ENCODE data around the gene PLSCR5. TPM values are rescaled to one million over a fixed set of nuclear protein-coding genes. Genes with fewer than 3 reads are reported as not detected.

PLSCR5 gene
- total and polyA plus RNA-seq, 2 donors (not counting 1 experiment from before 2014, with no cell fraction given), result not detected

DNA sequence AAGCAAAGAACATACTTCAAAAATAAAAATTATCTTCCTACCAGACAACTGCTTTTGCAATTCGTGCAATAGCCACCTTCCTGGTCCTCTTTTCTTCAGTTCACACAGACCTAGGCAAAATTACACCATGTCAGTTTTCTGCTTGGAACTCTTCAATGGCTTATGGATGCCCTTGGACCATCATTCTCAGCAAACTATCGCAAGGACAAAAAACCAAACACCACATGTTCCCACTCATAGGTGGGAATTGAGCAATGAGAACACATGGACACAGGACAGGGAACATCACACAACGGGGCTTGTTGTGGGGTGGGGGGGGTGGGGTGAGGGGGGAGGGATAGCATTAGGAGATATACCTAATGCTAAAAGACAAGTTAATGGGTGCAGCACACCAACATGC lies 29.2 kb upstream of the PLSCR5 start:
- Histone ChIP-seq H3K79me2 (ENCODE audit: control insufficient read depth, insufficient read depth, low read length) (no peaks in the 10 kb centered on the region), H3K9me3 (ENCODE audit: control insufficient read depth, insufficient read depth, low read depth, low read length) (no peaks in the 10 kb centered on the region), H3K4me2 (ENCODE audit: extremely low read depth, insufficient read depth, low read length) (no peak overlapping the region), H2AFZ (ENCODE audit: low read length) (no peak overlapping the region), H3K27ac (ENCODE audit: insufficient read depth, low read length) (no peak overlapping the region), H3K27me3 (ENCODE audit: control insufficient read depth, insufficient read depth, low read length) (no peaks in the 10 kb centered on the region), H3K4me1 (ENCODE audit: control insufficient read depth, extremely low read depth, insufficient read depth, low read length) (no peaks in the 10 kb centered on the region), H3K36me3 (ENCODE audit: control insufficient read depth, insufficient read depth, low read length) (no peaks in the 10 kb centered on the region), H4K20me1 (ENCODE audit: control insufficient read depth, extremely low read depth, insufficient read depth, low read length) (no peaks in the 10 kb centered on the region), H3K9ac (ENCODE audit: insufficient read depth, low read length) (no peak overlapping the region), H3K4me3 (replicated peaks in 1 of 4; ENCODE audit: control extremely low read depth in 1 of 4, insufficient read depth in 1 of 4, low read depth in 3 of 4, low read length in 4 of 4) (no peak overlapping the region)
- no peak for TF ChIP-seq EZH2 (IDR thresholded peaks at IDR 0.05; ENCODE audit: low read length, missing control alignments)
- TF ChIP-seq, protein P1, sequence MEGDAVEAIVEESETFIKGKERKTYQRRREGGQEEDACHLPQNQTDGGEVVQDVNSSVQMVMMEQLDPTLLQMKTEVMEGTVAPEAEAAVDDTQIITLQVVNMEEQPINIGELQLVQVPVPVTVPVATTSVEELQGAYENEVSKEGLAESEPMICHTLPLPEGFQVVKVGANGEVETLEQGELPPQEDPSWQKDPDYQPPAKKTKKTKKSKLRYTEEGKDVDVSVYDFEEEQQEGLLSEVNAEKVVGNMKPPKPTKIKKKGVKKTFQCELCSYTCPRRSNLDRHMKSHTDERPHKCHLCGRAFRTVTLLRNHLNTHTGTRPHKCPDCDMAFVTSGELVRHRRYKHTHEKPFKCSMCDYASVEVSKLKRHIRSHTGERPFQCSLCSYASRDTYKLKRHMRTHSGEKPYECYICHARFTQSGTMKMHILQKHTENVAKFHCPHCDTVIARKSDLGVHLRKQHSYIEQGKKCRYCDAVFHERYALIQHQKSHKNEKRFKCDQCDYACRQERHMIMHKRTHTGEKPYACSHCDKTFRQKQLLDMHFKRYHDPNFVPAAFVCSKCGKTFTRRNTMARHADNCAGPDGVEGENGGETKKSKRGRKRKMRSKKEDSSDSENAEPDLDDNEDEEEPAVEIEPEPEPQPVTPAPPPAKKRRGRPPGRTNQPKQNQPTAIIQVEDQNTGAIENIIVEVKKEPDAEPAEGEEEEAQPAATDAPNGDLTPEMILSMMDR (conservative IDR thresholded peaks at IDR 0.05 in 1 of 2, IDR thresholded peaks at IDR 0.05 in 1 of 2; ENCODE audit: low read depth in 1 of 2, low read length in 2 of 2), result no peak
- DNase-seq (ENCODE audit: low read depth in 2 of 2), result no peak

DNA sequence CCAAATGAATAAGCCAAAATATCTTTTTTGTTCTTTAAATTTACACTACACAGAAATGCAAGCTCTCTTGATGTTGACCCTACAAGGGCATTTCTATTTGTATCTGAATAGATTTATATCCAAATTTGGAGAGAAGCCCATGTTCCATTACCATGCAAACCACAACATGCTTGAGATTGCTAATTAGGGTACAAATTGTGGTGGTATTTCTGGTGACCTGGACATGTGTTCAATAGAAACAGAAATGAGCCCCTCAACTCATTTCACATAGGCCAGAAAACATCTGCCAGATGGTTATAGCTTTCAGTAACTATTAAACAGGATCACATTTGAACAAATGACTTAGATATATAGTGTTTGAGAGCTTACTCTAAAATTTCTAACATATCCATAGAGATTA lies 23.5 kb upstream of the PLSCR5 start:
- H3K4me2 ChIP-seq (ENCODE audit: extremely low read depth, insufficient read depth, low read length), result no peak overlapping the region
- DNase-seq (ENCODE audit: low read depth in 2 of 2), result no peak
- no peaks in the 10 kb centered on the region for H3K79me2 ChIP-seq (ENCODE audit: control insufficient read depth, insufficient read depth, low read length)
- no peak overlapping the region for H2AFZ ChIP-seq (ENCODE audit: low read length)
- H3K4me1 ChIP-seq (ENCODE audit: control insufficient read depth, extremely low read depth, insufficient read depth, low read length), result no peaks in the 10 kb centered on the region
- H3K36me3 ChIP-seq (ENCODE audit: control insufficient read depth, insufficient read depth, low read length), result no peaks in the 10 kb centered on the region
- H3K27me3 ChIP-seq (ENCODE audit: control insufficient read depth, insufficient read depth, low read length), result no peaks in the 10 kb centered on the region
- H4K20me1 ChIP-seq (ENCODE audit: control insufficient read depth, extremely low read depth, insufficient read depth, low read length), result no peaks in the 10 kb centered on the region
- no peak overlapping the region for H3K27ac ChIP-seq (ENCODE audit: insufficient read depth, low read length)
- TF ChIP-seq, protein P1 (conservative IDR thresholded peaks at IDR 0.05 in 1 of 2, IDR thresholded peaks at IDR 0.05 in 1 of 2; ENCODE audit: low read depth in 1 of 2, low read length in 2 of 2), result no peak
- no peak for TF ChIP-seq EZH2 (IDR thresholded peaks at IDR 0.05; ENCODE audit: low read length, missing control alignments)
- H3K9ac ChIP-seq (ENCODE audit: insufficient read depth, low read length), result no peak overlapping the region
- no peaks in the 10 kb centered on the region for H3K9me3 ChIP-seq (ENCODE audit: control insufficient read depth, insufficient read depth, low read depth, low read length)
- H3K4me3 ChIP-seq (replicated peaks in 1 of 4; ENCODE audit: control extremely low read depth in 1 of 4, insufficient read depth in 1 of 4, low read depth in 3 of 4, low read length in 4 of 4), result no peak overlapping the region

DNA sequence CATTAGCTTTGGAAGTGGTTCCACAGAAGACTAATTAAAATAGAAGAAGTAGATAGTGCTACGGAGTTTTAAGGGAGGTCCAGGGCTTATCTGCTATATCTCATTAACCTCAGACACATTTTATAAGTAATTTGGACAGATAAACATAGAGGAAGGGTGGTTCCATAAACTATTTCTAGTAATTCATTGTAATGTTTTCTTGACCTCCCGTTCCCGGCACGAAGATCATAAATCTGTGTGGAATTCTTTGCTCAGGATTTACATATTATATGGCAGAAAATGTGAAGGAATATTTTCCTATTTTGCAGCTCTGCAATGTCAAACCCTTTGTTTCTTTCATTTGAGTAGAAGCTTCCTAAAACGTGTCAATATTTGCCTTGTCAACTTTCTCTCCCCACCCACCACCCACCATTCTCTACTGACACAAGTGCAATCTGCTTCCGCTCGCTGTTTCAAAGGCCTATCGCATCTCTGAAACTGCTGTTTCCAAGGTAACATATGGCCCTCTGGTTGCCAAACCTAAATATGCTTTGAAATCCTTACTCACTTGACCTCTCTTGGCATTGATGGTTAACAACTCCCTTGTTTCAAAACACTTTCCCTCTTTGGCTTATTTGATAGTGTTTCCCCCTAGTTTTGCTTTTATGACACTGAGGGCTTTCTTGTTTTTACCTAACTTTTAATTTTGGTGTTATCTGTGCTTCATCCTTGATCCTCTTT lies 21.4 kb upstream of the PLSCR5 start:
- no peak for DNase-seq (ENCODE audit: low read depth in 2 of 2)
- Histone ChIP-seq H3K4me2 (ENCODE audit: extremely low read depth, insufficient read depth, low read length) (no peak overlapping the region), H3K9ac (ENCODE audit: insufficient read depth, low read length) (no peak overlapping the region), H3K79me2 (ENCODE audit: control insufficient read depth, insufficient read depth, low read length) (no peaks in the 10 kb centered on the region), H3K27me3 (ENCODE audit: control insufficient read depth, insufficient read depth, low read length) (no peaks in the 10 kb centered on the region), H3K27ac (ENCODE audit: insufficient read depth, low read length) (no peak overlapping the region), H3K4me1 (ENCODE audit: control insufficient read depth, extremely low read depth, insufficient read depth, low read length) (no peaks in the 10 kb centered on the region), H4K20me1 (ENCODE audit: control insufficient read depth, extremely low read depth, insufficient read depth, low read length) (no peaks in the 10 kb centered on the region), H3K36me3 (ENCODE audit: control insufficient read depth, insufficient read depth, low read length) (no peaks in the 10 kb centered on the region), H2AFZ (ENCODE audit: low read length) (peak overlapping the region; percentile 12), H3K4me3 (replicated peaks in 1 of 4; ENCODE audit: control extremely low read depth in 1 of 4, insufficient read depth in 1 of 4, low read depth in 3 of 4, low read length in 4 of 4) (no peak overlapping the region), H3K9me3 (ENCODE audit: control insufficient read depth, insufficient read depth, low read depth, low read length) (no peaks in the 10 kb centered on the region)
- TF ChIP-seq, protein P1 (conservative IDR thresholded peaks at IDR 0.05 in 1 of 2, IDR thresholded peaks at IDR 0.05 in 1 of 2; ENCODE audit: low read depth in 1 of 2, low read length in 2 of 2), result no peak
- TF ChIP-seq EZH2 (IDR thresholded peaks at IDR 0.05; ENCODE audit: low read length, missing control alignments), result no peak

All from fibroblast of lung (primary cell).